CD14-positive monocyte (primary cell): ENCODE data around the gene SIPA1L2. TPM values are rescaled to one million over a fixed set of nuclear protein-coding genes. Genes with fewer than 3 reads are reported as not detected.
A peak's percentile ranks its signal among the peaks of the same experiment; 100 is the strongest.
"Not testable (repeated sequence)": the region's sequence is repeated elsewhere in the genome, so short reads cannot be mapped to it uniquely, and the experiment has no call there.

Experiments used
- DNase-seq, 3 donors: peaks; one replicate each; pipeline ENCODE4 v3.0.0-alpha.2; 2011 to 2022
- H2AFZ ChIP-seq: 2 replicates; pipeline ENCODE4 v1.6.0; 2012; ENCODE audit warnings: mild to moderate bottlenecking, low read depth, low read length, inconsistent platforms; ENCODE audit not compliant: insufficient read depth, poor library complexity, severe bottlenecking
- H3K27ac ChIP-seq, 2 donors: 1 replicate in 1 of 2; 2 replicates in 1 of 2; pipeline ENCODE4 v1.5.1; 2012 to 2013; ENCODE audit warnings: low read length in 2 of 2, control low read depth in 1 of 2, inconsistent platforms in 1 of 2, low read depth in 1 of 2, mild to moderate bottlenecking in 1 of 2
- H3K27me3 ChIP-seq, 2 donors: one replicate each; pipeline versions ENCODE4 v1.6.0 to v1.6.1; 2011 to 2013; ENCODE audit warnings: low read length in 2 of 2; ENCODE audit not compliant: control insufficient read depth in 2 of 2, insufficient read depth in 2 of 2
- H3K36me3 ChIP-seq, 2 donors: replicated peaks in 1 of 2; 1 replicate in 1 of 2; 2 replicates in 1 of 2; pipeline versions ENCODE4 v1.5.1 to v1.6.1; 2012 to 2013; ENCODE audit warnings: low read length in 2 of 2, control low read depth in 1 of 2, inconsistent platforms in 1 of 2, mild to moderate bottlenecking in 1 of 2; ENCODE audit not compliant: insufficient read depth in 2 of 2, control insufficient read depth in 1 of 2
- H3K4me1 ChIP-seq, 2 donors: 1 replicate in 1 of 2; 2 replicates in 1 of 2; pipeline versions ENCODE4 v1.5.1 to v1.6.1; 2012 to 2013; ENCODE audit warnings: low read length in 2 of 2, control low read depth in 1 of 2, inconsistent platforms in 1 of 2, mild to moderate bottlenecking in 1 of 2, moderate library complexity in 1 of 2; ENCODE audit not compliant: insufficient read depth in 2 of 2, control insufficient read depth in 1 of 2
- H3K4me2 ChIP-seq: replicated peaks from 2 replicates; pipeline ENCODE3; 2012; ENCODE audit warnings: low read length, moderate library complexity, mild to moderate bottlenecking; ENCODE audit not compliant: poor library complexity, severe bottlenecking; ENCODE audit errors: extremely low read depth
- H3K4me3 ChIP-seq, 3 experiments: fragments of 200-600 bp in 1 of 3; sonication (generic) in 1 of 3; replicated peaks in 1 of 3; 1 replicate in 2 of 3; 2 replicates in 1 of 3; pipeline ENCODE4 v1.5.1; 2011 to 2013; ENCODE audit warnings: low read length in 3 of 3, mild to moderate bottlenecking in 3 of 3, control low read depth in 2 of 3, low read depth in 2 of 3, inconsistent platforms in 1 of 3, moderate library complexity in 1 of 3
- H3K79me2 ChIP-seq: 2 replicates; pipeline ENCODE4 v1.6.0; 2012; ENCODE audit warnings: mild to moderate bottlenecking, control low read depth, inconsistent platforms, low read length, moderate library complexity; ENCODE audit not compliant: insufficient read depth
- H3K9ac ChIP-seq: 2 replicates; pipeline ENCODE4 v1.6.0; 2017; ENCODE audit warnings: low read length, mild to moderate bottlenecking; ENCODE audit not compliant: insufficient read depth, poor library complexity, severe bottlenecking
- H3K9me3 ChIP-seq, 2 donors: replicated peaks in 1 of 2; 1 replicate in 1 of 2; 2 replicates in 1 of 2; pipeline versions ENCODE4 v1.5.1 to v1.6.1; 2012 to 2013; ENCODE audit warnings: low read length in 2 of 2, control low read depth in 1 of 2; ENCODE audit not compliant: control insufficient read depth in 1 of 2, insufficient read depth in 1 of 2
- H4K20me1 ChIP-seq: 2 replicates; pipeline ENCODE4 v1.6.0; 2012; ENCODE audit warnings: mild to moderate bottlenecking, low read length, control low read depth, moderate library complexity; ENCODE audit not compliant: insufficient read depth
- H3K27ac Mint-ChIP-seq, 7 donors: one replicate each; pipeline ENCODE4 v1.8.0; 2020; ENCODE audit warnings: mild to moderate bottlenecking in 7 of 7, mixed read lengths in 7 of 7, moderate library complexity in 6 of 7, inconsistent platforms in 2 of 7
- H3K27me3 Mint-ChIP-seq, 3 donors: one replicate each; pipeline ENCODE4 v1.8.0; 2021 to 2022; ENCODE audit warnings: low read depth in 3 of 3, mild to moderate bottlenecking in 3 of 3, mixed read lengths in 3 of 3, moderate library complexity in 3 of 3, inconsistent platforms in 1 of 3
- H3K36me3 Mint-ChIP-seq, 2 donors: one replicate each; pipeline ENCODE4 v1.8.0; 2020; ENCODE audit warnings: mixed read lengths in 2 of 2, inconsistent platforms in 1 of 2, mild to moderate bottlenecking in 1 of 2
- H3K4me1 Mint-ChIP-seq: one replicate; pipeline ENCODE4 v1.8.0; 2020; ENCODE audit warnings: mild to moderate bottlenecking, mixed read lengths
- H3K4me3 Mint-ChIP-seq, 2 donors: one replicate each; pipeline ENCODE4 v1.8.0; 2020; ENCODE audit warnings: mild to moderate bottlenecking in 2 of 2, mixed read lengths in 2 of 2, moderate library complexity in 1 of 2
- H3K9me3 Mint-ChIP-seq, 7 donors: one replicate each; pipeline ENCODE4 v1.8.0; 2020 to 2022; ENCODE audit warnings: mixed read lengths in 7 of 7, mild to moderate bottlenecking in 6 of 7, moderate library complexity in 6 of 7, inconsistent platforms in 2 of 7
- CTCF ChIP-seq: fragments of 200-600 bp; IDR thresholded peaks from one replicate; pipeline ENCODE4 v1.8.0; 2022; ENCODE audit warnings: antibody characterized with exemption, mild to moderate bottlenecking
- WGBS: methylation state at CpG from one replicate; pipeline ENCODE4 v1.1.5; 2013; ENCODE audit warnings: missing lambda C conversion rate; ENCODE audit not compliant: insufficient coverage; 5-methylcytosine and 5-hydroxymethylcytosine counted together
- intact Hi-C, 2 donors: fragments of 100-400 bp; cut with micrococcal nuclease; formaldehyde crosslinking; loops; one replicate each; pipeline versions ENCODE4 v1.15.0 to v1.15.1; 2023
- polyA plus RNA-seq, 3 donors: library from polyadenylated mRNA; depleted of rRNA in 1 of 3; unstranded in 2 of 3; stranded (reverse) in 1 of 3; fragments of 300-500 nt in 2 of 3; fragments of >200 nt in 1 of 3; fragmentation: Illumina TruSeq in 2 of 3; gene quantifications; 1 replicate in 2 of 3; 2 replicates in 1 of 3; pipeline ENCODE4 v1.2.3, GENCODE V29; 2012 to 2021

The SIPA1L2 gene
- polyA plus RNA-seq, 3 donors: 0.64 to 6.8 (median 1.3) TPM

- Histone ChIP-seq H3K9me3 (peaks cover 0 to 3% of the 10 kb centered on the region in 2 donors), H4K20me1 (no peaks in the 10 kb centered on the region), H3K4me2 (no peak overlapping the region), H3K4me3 (no peak overlapping the region), H3K27me3 (no peaks in the 10 kb centered on the region), H3K4me1 (peaks cover 18 to 26% of the 10 kb centered on the region in 2 donors), H3K27ac (no peak overlapping the region), H3K9ac (no peak overlapping the region), H3K36me3 (no peaks in the 10 kb centered on the region), H2AFZ (no peak overlapping the region), H3K79me2 (peaks cover 10% of the 10 kb centered on the region)
- peaks cover 5 to 14% of the 10 kb centered on the region in 2 donors for H3K36me3 Mint-ChIP-seq
- H3K27ac Mint-ChIP-seq: peak overlapping the region in 1 of 7 donors; percentile 18
- intact Hi-C loops: no loop called here
- H3K9me3 Mint-ChIP-seq: peaks cover 0 to 13% (median 7%) of the 10 kb centered on the region in 7 donors
- peaks cover 0 to 6% (median 1%) of the 10 kb centered on the region in 3 donors for H3K27me3 Mint-ChIP-seq
- no peak for DNase-seq
- WGBS: 100% methylated on average over 1 of the region's 5 CpGs
- H3K4me1 Mint-ChIP-seq: peaks cover 31% of the 10 kb centered on the region
- TF ChIP-seq CTCF: no peak
- no peak overlapping the region for H3K4me3 Mint-ChIP-seq
These were observed 16.1 kb downstream of the SIPA1L2 start for GRCh38 chr1:232613752-232614381.

GRCh38 chr1:232612836-232613235 is 17.1 kb downstream of the SIPA1L2 start:
- H3K4me2 ChIP-seq, H3K9me3 ChIP-seq, H3K4me3 Mint-ChIP-seq, H2AFZ ChIP-seq, H3K79me2 ChIP-seq, DNase-seq, intact Hi-C loops, H3K27me3 ChIP-seq, H3K27ac ChIP-seq, H3K27me3 Mint-ChIP-seq, H3K4me3 ChIP-seq, H4K20me1 ChIP-seq, H3K36me3 ChIP-seq, H3K9ac ChIP-seq: not testable (repeated sequence)
- Mint-ChIP-seq H3K36me3 (peaks cover 5 to 16% of the 10 kb centered on the region in 2 donors), H3K9me3 (peaks cover 0 to 13% (median 7%) of the 10 kb centered on the region in 7 donors), H3K4me1 (peaks cover 36% of the 10 kb centered on the region), H3K27ac (peak overlapping the region in 2 of 7 donors; percentile 26 to 50)
- peaks cover 24 to 31% of the 10 kb centered on the region in 2 donors for H3K4me1 ChIP-seq
- 90% methylated on average over 4 of the region's 7 CpGs for WGBS
